Neural cell (in vitro differentiated cells): ENCODE results near the gene SNX17. TPM values are rescaled to one million over a fixed set of nuclear protein-coding genes. Genes with fewer than 3 reads are reported as not detected.

Experiments
- H2AFZ ChIP-seq: fragments of 200-600, 300-800 bp; sonication (generic), shearing (Covaris generic); 2 replicates; pipeline ENCODE4 v1.6.0; 2014; ENCODE audit warnings: low read depth, mild to moderate bottlenecking, antibody characterized with exemption, low read length, moderate library complexity
- H3F3A ChIP-seq: fragments of 200-600 bp; shearing (Covaris generic); 2 replicates; pipeline ENCODE4 v1.6.1; 2016; ENCODE audit warnings: mild to moderate bottlenecking, moderate library complexity, mixed read lengths, antibody characterized with exemption, low read length; ENCODE audit not compliant: insufficient read depth, poor library complexity, severe bottlenecking
- H3K27ac ChIP-seq: fragments of 200-600, 300-800 bp; sonication (generic), shearing (Covaris generic); 2 replicates; pipeline ENCODE4 v1.5.1; 2014; ENCODE audit warnings: mild to moderate bottlenecking, low read length, moderate library complexity
- H3K27me3 ChIP-seq: fragments of 300-800, 200-600 bp; sonication (generic), shearing (Covaris generic); 2 replicates; pipeline ENCODE4 v1.6.0; 2014; ENCODE audit warnings: mild to moderate bottlenecking, low read depth, low read length, moderate library complexity; ENCODE audit not compliant: insufficient read depth
- H3K36me3 ChIP-seq: fragments of 300-800, 200-600 bp; sonication (generic), shearing (Covaris generic); 2 replicates; pipeline ENCODE4 v1.5.1; 2014; ENCODE audit warnings: mild to moderate bottlenecking, antibody characterized with exemption, low read length, moderate library complexity; ENCODE audit not compliant: insufficient read depth
- H3K4me2 ChIP-seq: fragments of 300-800, 200-600 bp; sonication (generic), shearing (Covaris generic); 2 replicates; pipeline ENCODE4 v1.6.0; 2014; ENCODE audit warnings: mild to moderate bottlenecking, low read length
- H3K4me3 ChIP-seq: fragments of 300-800, 200-600 bp; sonication (generic), shearing (Covaris generic); 2 replicates; pipeline ENCODE4 v1.5.1; 2014; ENCODE audit warnings: mild to moderate bottlenecking, low read length, moderate library complexity
- H3K79me2 ChIP-seq: fragments of 200-600 bp; shearing (Covaris generic); replicated peaks from 2 replicates; pipeline ENCODE4 v1.6.0; 2014; ENCODE audit warnings: mild to moderate bottlenecking, low read length, moderate library complexity; ENCODE audit not compliant: insufficient read depth
- H3K9ac ChIP-seq: fragments of 300-800, 200-600 bp; sonication (generic), shearing (Covaris generic); 2 replicates; pipeline ENCODE4 v1.6.1; 2016; ENCODE audit warnings: mild to moderate bottlenecking, low read length, mixed read lengths
- H3K9me2 ChIP-seq: fragments of 200-600 bp; shearing (Covaris generic); 2 replicates; pipeline ENCODE4 v1.6.1; 2016; ENCODE audit warnings: mild to moderate bottlenecking, low read length, mixed read lengths; ENCODE audit not compliant: insufficient read depth
- H3K9me3 ChIP-seq: fragments of 200-600, 300-800 bp; sonication (generic), shearing (Covaris generic); 2 replicates; pipeline ENCODE4 v1.6.1; 2016; ENCODE audit warnings: mild to moderate bottlenecking, mixed run types, low read length, moderate library complexity, mixed read lengths
- H4K20me1 ChIP-seq: fragments of 200-600 bp; shearing (Covaris generic); 2 replicates; pipeline ENCODE4 v1.6.1; 2016; ENCODE audit warnings: mild to moderate bottlenecking, mixed run types; ENCODE audit not compliant: insufficient read depth
- CTCF ChIP-seq: fragments of 450-650 bp; IDR thresholded peaks from 2 replicates; pipeline ENCODE4 v1.5.1; 2014; ENCODE audit warnings: antibody characterized with exemption, mild to moderate bottlenecking, moderate library complexity; ENCODE audit not compliant: poor library complexity, severe bottlenecking
- EP300 ChIP-seq: fragments of 450-650 bp; conservative IDR thresholded peaks from 2 replicates; pipeline ENCODE4 v1.6.1; 2014; ENCODE audit warnings: antibody characterized with exemption, mild to moderate bottlenecking, moderate library complexity; ENCODE audit not compliant: poor library complexity, severe bottlenecking
- EZH2 ChIP-seq: fragments of 200-600, 300-800 bp; shearing (Covaris generic), sonication (generic); IDR thresholded peaks from 2 replicates; pipeline ENCODE4 v1.6.1; 2014; ENCODE audit warnings: antibody characterized with exemption, low read length, borderline replicate concordance, mild to moderate bottlenecking; ENCODE audit not compliant: insufficient read depth, poor library complexity, severe bottlenecking
- MXI1 ChIP-seq: fragments of 450-650 bp; conservative IDR thresholded peaks from 2 replicates; pipeline ENCODE4 v1.6.1; 2014; ENCODE audit warnings: antibody characterized with exemption, mild to moderate bottlenecking; ENCODE audit not compliant: poor library complexity, severe bottlenecking
- POLR2AphosphoS5 ChIP-seq: IDR thresholded peaks from 2 replicates; pipeline ENCODE4 v1.6.1; 2012
- RAD21 ChIP-seq: fragments of 450-650 bp; conservative IDR thresholded peaks from 2 replicates; pipeline ENCODE4 v1.6.1; 2014; ENCODE audit warnings: antibody characterized with exemption, mild to moderate bottlenecking, moderate library complexity
- REST ChIP-seq: IDR thresholded peaks from 2 replicates; pipeline ENCODE4 v1.6.1; 2012; ENCODE audit warnings: borderline replicate concordance
- SMC3 ChIP-seq: fragments of 450-650 bp; conservative IDR thresholded peaks from 2 replicates; pipeline ENCODE4 v1.6.1; 2014; ENCODE audit warnings: antibody characterized with exemption, mild to moderate bottlenecking, moderate library complexity; ENCODE audit not compliant: poor library complexity
- TAF1 ChIP-seq: IDR thresholded peaks from 2 replicates; pipeline ENCODE4 v1.6.1; 2012; ENCODE audit warnings: low read depth
- polyA plus RNA-seq: library from polyadenylated mRNA; depleted of rRNA; stranded (reverse); fragments of >200 nt; gene quantifications from 2 replicates; pipeline ENCODE4 v1.2.3, GENCODE V29; 2014

Gene SNX17
- polyA plus RNA-seq, 1 donor from 2014 or later: 69.8 TPM

GRCh38 chr2:27376866-27377617, 6.6 kb downstream of the SNX17 start:
- H3K79me2 ChIP-seq: peaks cover 12% of the 10 kb centered on the region
- no peak overlapping the region for H3K4me3 ChIP-seq
- no peaks in the 10 kb centered on the region for H3K36me3 ChIP-seq
- H3K9me2 ChIP-seq: no peaks in the 10 kb centered on the region
- no peak overlapping the region for H3K27ac ChIP-seq
- no peak overlapping the region for H3K4me2 ChIP-seq
- no peak for TF ChIP-seq POLR2AphosphoS5
- no peak for TF ChIP-seq RAD21
- no peak for TF ChIP-seq REST
- TF ChIP-seq EP300: no peak
- TF ChIP-seq SMC3: no peak
- TF ChIP-seq TAF1: no peak
- no peak for TF ChIP-seq CTCF
- no peak for TF ChIP-seq MXI1
- no peak for TF ChIP-seq EZH2
- H3F3A ChIP-seq: no peaks in the 10 kb centered on the region
- H3K9ac ChIP-seq: no peak overlapping the region
- no peaks in the 10 kb centered on the region for H3K9me3 ChIP-seq
- no peaks in the 10 kb centered on the region for H4K20me1 ChIP-seq
- no peak overlapping the region for H2AFZ ChIP-seq
- no peaks in the 10 kb centered on the region for H3K27me3 ChIP-seq

- Histone ChIP-seq H4K20me1 (no peaks in the 10 kb centered on the region), H3K79me2 (peaks cover 12% of the 10 kb centered on the region), H3K9me2 (no peaks in the 10 kb centered on the region), H3K36me3 (no peaks in the 10 kb centered on the region), H2AFZ (no peak overlapping the region), H3K9me3 (no peaks in the 10 kb centered on the region), H3K4me2 (no peak overlapping the region), H3K27me3 (no peaks in the 10 kb centered on the region), H3K4me3 (no peak overlapping the region), H3F3A (no peaks in the 10 kb centered on the region), H3K27ac (no peak overlapping the region), H3K9ac (no peak overlapping the region)
- no peak for TF ChIP-seq MXI1
- TF ChIP-seq EZH2: no peak
- TF ChIP-seq TAF1: no peak
- no peak for TF ChIP-seq CTCF
- no peak for TF ChIP-seq POLR2AphosphoS5
Observed at GRCh38 chr2:27377618-27378095, 7.2 kb downstream of the SNX17 start.
